Effector memory CD4-positive, alpha-beta T cell (primary cell): ENCODE results near the gene RND1.

Experiments used
- DNase-seq, 3 donors: peaks; one replicate each; pipeline ENCODE4 v3.0.0-alpha.2; 2020
- H3K27ac ChIP-seq: 2 replicates; pipeline ENCODE4 v1.7.0; 2013; ENCODE audit warnings: mild to moderate bottlenecking, low read length, moderate library complexity; ENCODE audit not compliant: insufficient read depth, poor library complexity, severe bottlenecking
- H3K27me3 ChIP-seq: replicated peaks from 2 replicates; pipeline ENCODE4 v1.7.0; 2013; ENCODE audit warnings: mild to moderate bottlenecking, low read length; ENCODE audit not compliant: insufficient read depth, control insufficient read depth, poor library complexity, severe bottlenecking
- H3K36me3 ChIP-seq: 2 replicates; pipeline ENCODE4 v1.7.0; 2013; ENCODE audit warnings: mild to moderate bottlenecking, low read length, moderate library complexity; ENCODE audit not compliant: control insufficient read depth, insufficient read depth
- H3K4me1 ChIP-seq: 2 replicates; pipeline ENCODE4 v1.7.0; 2013; ENCODE audit warnings: low read length, mild to moderate bottlenecking; ENCODE audit not compliant: control insufficient read depth, insufficient read depth, poor library complexity, severe bottlenecking
- H3K4me3 ChIP-seq: 2 replicates; pipeline ENCODE4 v1.7.0; 2013; ENCODE audit warnings: low read length, low read depth, mild to moderate bottlenecking; ENCODE audit not compliant: insufficient read depth, poor library complexity, severe bottlenecking
- H3K9me3 ChIP-seq: 2 replicates; pipeline ENCODE4 v1.7.0; 2013; ENCODE audit warnings: mild to moderate bottlenecking, low read length, moderate library complexity; ENCODE audit not compliant: control insufficient read depth

RND1 gene

DNA sequence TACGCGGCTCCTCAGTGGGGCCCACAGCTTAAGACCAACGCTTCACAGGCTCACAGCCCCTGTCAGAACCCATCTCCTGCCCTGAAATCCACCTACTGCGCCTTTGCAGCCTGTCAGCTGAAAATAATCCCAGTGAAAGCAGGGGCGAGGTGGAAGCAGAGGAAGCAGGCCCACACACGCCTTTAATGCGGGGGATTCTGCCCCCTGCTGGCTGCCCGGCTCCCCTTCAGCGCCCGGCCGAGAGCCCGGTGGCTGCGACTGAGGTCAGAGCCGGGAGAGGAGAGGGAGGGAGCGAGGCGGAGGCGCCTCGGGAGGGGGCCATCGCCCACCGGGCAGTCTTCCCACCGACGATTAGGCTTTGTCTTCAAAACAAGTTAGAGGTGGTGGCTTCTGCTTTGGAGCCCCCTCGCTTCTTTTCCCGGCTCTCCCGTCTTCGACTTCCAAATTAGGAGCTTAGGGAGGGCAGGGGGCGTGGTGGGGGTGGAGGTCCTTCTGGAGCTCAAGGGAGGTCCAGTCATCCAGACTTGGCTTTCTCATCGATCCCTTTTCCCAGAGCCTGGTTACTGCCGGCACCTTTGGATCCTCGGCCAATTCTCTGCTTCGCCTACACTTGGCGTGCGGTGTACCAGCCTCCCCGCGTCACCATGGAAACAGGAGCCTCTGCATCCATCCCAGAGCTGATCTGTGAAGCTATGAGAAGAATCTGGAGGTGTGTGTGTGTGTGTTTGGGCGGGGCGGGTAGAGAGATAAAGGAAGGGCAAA, 25.2 kb upstream of the RND1 start:
- H3K9me3 ChIP-seq: no peaks in the 10 kb centered on the region
- H3K27me3 ChIP-seq: peaks cover 13% of the 10 kb centered on the region
- peak overlapping the region; percentile 17 for H3K4me3 ChIP-seq
- DNase-seq: peak; percentile 44 to 54 (median 51)
- peaks cover 8% of the 10 kb centered on the region for H3K4me1 ChIP-seq
- no peaks in the 10 kb centered on the region for H3K36me3 ChIP-seq
- no peak overlapping the region for H3K27ac ChIP-seq

DNA sequence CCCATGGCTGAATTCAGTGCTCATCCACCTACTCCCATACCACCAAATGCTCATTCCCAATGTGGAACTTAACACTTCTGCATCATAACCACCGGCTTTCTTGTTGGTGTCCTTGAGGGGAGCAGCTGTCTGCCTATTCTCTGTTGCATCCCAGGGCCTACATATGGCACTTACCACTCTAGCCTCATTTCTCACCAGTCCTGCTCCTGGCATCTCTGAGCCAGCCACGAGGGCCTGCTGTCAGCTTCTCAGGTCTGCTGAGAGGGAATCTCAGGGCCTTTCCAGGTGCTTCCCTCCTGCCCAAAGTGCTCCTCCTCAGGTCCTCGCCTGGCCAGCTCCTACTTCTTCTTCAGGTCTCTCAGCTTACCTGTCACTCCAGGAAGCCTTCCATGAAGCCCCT, 24.0 kb upstream of the RND1 start:
- Histone ChIP-seq H3K4me1 (peaks cover 8% of the 10 kb centered on the region), H3K4me3 (no peak overlapping the region), H3K27me3 (peaks cover 13% of the 10 kb centered on the region), H3K9me3 (no peaks in the 10 kb centered on the region), H3K27ac (no peak overlapping the region), H3K36me3 (no peaks in the 10 kb centered on the region)
- no peak for DNase-seq

- Histone ChIP-seq H3K4me1 (no peaks in the 10 kb centered on the region), H3K9me3 (no peaks in the 10 kb centered on the region), H3K36me3 (no peaks in the 10 kb centered on the region), H3K27me3 (peaks cover 6% of the 10 kb centered on the region), H3K27ac (no peak overlapping the region), H3K4me3 (no peak overlapping the region)
- no peak for DNase-seq
These were observed 17.9 kb upstream of the RND1 start for GRCh38 chr12:48883305-48884161.

GRCh38 chr12:48882972-48883304, 17.3 kb upstream of the RND1 start:
- no peak overlapping the region for H3K27ac ChIP-seq
- no peak for DNase-seq
- peaks cover 6% of the 10 kb centered on the region for H3K27me3 ChIP-seq
- no peaks in the 10 kb centered on the region for H3K36me3 ChIP-seq
- no peaks in the 10 kb centered on the region for H3K4me1 ChIP-seq
- no peak overlapping the region for H3K4me3 ChIP-seq
- H3K9me3 ChIP-seq: no peaks in the 10 kb centered on the region

GRCh38 chr12:48882315-48882687, 16.6 kb upstream of the RND1 start:
- Histone ChIP-seq H3K4me3 (no peak overlapping the region), H3K9me3 (no peaks in the 10 kb centered on the region), H3K27ac (no peak overlapping the region), H3K27me3 (peaks cover 6% of the 10 kb centered on the region), H3K4me1 (no peaks in the 10 kb centered on the region), H3K36me3 (no peaks in the 10 kb centered on the region)
- DNase-seq: no peak

- no peaks in the 10 kb centered on the region for H3K4me1 ChIP-seq
- no peak for DNase-seq
- H3K36me3 ChIP-seq: no peaks in the 10 kb centered on the region
- no peaks in the 10 kb centered on the region for H3K9me3 ChIP-seq
- H3K4me3 ChIP-seq: no peak overlapping the region
- peaks cover 6% of the 10 kb centered on the region for H3K27me3 ChIP-seq
- H3K27ac ChIP-seq: no peak overlapping the region
These were observed 16.1 kb upstream of the RND1 start for GRCh38 chr12:48881686-48882314.

DNA sequence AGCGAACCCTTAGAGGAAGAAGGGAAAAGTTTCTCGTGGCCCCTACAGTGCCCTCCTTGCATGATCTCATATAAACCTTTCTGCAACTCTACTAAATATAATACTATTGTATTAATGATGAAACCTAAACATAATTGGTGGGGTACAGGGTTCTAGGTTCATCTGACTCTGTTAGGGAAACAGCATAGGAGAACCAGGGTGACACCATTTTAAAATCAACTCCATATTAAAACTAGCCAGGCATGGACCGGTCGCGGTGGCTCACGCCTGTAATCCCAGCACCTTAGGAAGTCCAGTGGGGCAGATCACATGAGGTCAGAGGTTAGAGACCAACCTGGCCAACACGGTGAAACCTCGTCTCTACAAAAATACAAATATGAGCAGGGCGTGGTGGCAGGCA, 15.0 kb upstream of the RND1 start:
- no peak overlapping the region for H3K27ac ChIP-seq
- H3K27me3 ChIP-seq: peaks cover 6% of the 10 kb centered on the region
- no peak overlapping the region for H3K4me3 ChIP-seq
- no peaks in the 10 kb centered on the region for H3K9me3 ChIP-seq
- no peaks in the 10 kb centered on the region for H3K4me1 ChIP-seq
- no peak for DNase-seq
- no peaks in the 10 kb centered on the region for H3K36me3 ChIP-seq

- no peaks in the 10 kb centered on the region for H3K4me1 ChIP-seq
- no peak for DNase-seq
These were observed 12.9 kb upstream of the RND1 start for GRCh38 chr12:48878548-48878947.

GRCh38 chr12:48875944-48876515, 10.4 kb upstream of the RND1 start:
- no peaks in the 10 kb centered on the region for H3K4me1 ChIP-seq
- no peak overlapping the region for H3K4me3 ChIP-seq
- DNase-seq: no peak
- no peaks in the 10 kb centered on the region for H3K36me3 ChIP-seq
- H3K27me3 ChIP-seq: peaks cover 6% of the 10 kb centered on the region
- no peaks in the 10 kb centered on the region for H3K9me3 ChIP-seq
- H3K27ac ChIP-seq: no peak overlapping the region

More at GRCh38 chr12:48878548-48878947, 12.9 kb upstream of the RND1 start:
- Histone ChIP-seq H3K4me3 (no peak overlapping the region), H3K27me3 (peaks cover 6% of the 10 kb centered on the region), H3K36me3 (no peaks in the 10 kb centered on the region), H3K27ac (no peak overlapping the region), H3K9me3 (no peaks in the 10 kb centered on the region)
